ENCODE data around the gene SPEF1. TPM values are rescaled to one million over a fixed set of nuclear protein-coding genes. Genes with fewer than 3 reads are reported as not detected.
"Not testable (repeated sequence)": the region's sequence is repeated elsewhere in the genome, so short reads cannot be mapped to it uniquely, and the experiment has no call there.

Gene SPEF1, protein sequence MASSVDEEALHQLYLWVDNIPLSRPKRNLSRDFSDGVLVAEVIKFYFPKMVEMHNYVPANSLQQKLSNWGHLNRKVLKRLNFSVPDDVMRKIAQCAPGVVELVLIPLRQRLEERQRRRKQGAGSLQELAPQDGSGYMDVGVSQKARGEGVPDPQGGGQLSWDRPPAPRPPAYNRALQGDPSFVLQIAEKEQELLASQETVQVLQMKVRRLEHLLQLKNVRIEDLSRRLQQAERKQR
- 0.12 TPM in 1 of 2 replicates, not detected in the other for total RNA-seq

DNA sequence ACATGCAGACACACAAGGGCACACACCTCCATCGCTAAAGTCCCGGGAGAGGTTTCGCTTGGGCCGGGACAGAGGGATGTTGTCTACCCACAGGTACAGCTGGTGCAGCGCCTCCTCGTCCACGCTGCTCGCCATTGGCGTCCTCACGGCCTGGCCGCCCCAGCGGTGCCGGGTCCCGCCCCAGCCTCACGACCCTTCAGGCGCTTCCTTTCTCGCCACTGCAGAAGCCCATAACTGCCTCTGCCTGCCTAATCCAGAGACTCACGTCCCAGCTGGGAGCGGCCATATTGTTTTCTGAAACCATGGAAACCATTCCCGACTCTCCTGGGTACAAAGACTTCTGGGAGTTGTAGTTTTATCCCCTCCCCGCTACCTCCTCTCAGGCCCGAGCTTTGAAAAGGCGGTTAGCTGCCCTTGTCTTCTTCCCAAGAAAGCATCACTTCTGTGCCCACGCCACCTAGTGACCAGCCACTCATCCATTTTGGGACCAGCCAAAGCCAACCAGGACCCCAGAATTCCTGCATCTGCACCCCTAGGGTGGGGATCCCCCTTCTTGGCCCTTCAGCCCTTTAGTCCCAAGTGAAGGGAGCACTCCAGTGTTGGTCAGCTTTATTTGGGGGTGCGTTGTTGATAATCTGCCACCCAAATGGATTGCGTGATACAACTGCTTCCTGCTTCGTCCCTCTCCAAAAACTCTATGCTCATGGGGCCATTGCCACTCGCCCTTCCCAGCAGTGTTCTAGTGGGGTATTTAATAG lies at the start of gene SPEF1:
TSS of gene SPEF1 (minus strand) at position 296 of the 758 bp plus-strand sequence. CDS start at position 135, 161 bp downstream.
- intact Hi-C loops (cut with micrococcal nuclease), result loop anchor here (1.0 to 2.0 kb wide), 4 partner anchors 14 to 39 kb away; partner anchors contain the start of genes ADISSP, AP5S1 and CDC25B

GRCh38 chr20:3829891-3830290 lies 48.6 kb upstream of the SPEF1 start:
- intact Hi-C loops (cut with micrococcal nuclease), result not testable (repeated sequence)

DNA sequence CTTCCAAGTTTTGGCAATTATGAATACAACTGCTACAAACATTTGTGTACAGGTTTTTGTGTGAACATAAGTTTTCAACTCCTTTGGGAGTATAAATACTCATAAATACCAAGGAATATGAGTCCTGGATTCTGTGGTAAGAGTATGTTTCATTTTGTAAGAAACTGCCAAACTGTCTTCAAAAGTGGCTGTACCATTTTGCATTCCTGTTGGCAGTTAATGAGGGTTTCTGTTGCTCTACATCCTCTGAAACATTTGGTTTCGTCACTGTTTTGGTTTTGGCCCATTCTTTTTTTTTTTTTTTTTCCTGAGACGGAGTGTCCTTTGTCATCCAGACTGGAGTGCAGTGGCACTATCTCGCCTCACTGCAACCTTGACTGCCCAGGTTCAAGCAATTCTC lies 47.5 kb upstream of the SPEF1 start:
- intact Hi-C loops (cut with micrococcal nuclease), result no loop called here

- intact Hi-C loops (cut with micrococcal nuclease), result no loop called here
Observed at GRCh38 chr20:3826420-3826819, 45.2 kb upstream of the SPEF1 start.

DNA sequence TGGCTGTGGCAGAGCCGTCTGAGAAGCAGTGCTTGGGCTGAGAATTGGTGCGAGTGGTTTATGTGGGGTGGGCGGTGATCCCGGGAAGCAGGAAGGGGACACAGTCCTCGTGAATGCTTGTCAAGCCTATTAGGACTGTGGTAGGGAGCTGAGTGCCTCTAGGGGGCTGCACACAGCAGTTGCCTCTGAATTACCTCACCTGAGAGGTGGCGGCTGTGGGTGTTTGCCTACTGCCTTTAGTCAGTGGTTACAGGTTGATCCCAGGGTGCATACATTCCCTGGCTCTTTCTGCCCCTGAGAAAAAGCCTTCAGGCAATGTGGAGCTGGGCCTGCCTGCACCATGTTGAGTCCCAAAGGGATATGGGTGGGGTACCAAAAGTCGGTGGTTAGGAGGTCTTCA lies 44.3 kb upstream of the SPEF1 start:
- intact Hi-C loops (cut with micrococcal nuclease), result no loop called here

DNA sequence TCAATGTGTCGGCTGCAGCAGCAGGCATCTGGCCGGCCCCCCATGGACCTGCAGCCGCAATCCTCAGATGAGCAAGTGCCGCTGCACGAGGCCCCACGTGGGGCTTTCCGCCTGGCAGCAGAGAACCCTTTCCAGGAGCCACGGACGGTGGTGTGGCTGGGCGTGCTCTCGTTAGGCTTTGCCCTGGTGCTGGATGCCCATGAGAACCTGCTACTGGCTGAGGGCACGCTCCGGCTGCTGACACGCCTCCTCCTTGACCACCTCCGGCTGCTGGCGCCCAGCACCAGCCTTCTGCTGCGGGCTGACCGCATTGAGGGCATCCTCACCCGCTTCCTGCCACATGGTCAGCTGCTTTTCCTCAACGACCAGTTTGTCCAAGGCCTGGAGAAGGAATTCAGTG lies 42.6 kb upstream of the SPEF1 start:
- intact Hi-C loops (cut with micrococcal nuclease), result loop anchor here (5.0 kb wide), 1 partner anchor 83 kb away; no protein-coding TSS in a partner anchor

- intact Hi-C loops (cut with micrococcal nuclease), result loop anchor here (2.0 to 5.0 kb wide), 2 partner anchors 85 to 413 kb away; no protein-coding TSS in a partner anchor
Observed at GRCh38 chr20:3821996-3822395, 40.7 kb upstream of the SPEF1 start.

GRCh38 chr20:3820901-3821727 lies 39.9 kb upstream of the SPEF1 start:
- intact Hi-C loops (cut with micrococcal nuclease), result loop anchor here (1.0 to 5.0 kb wide), 13 partner anchors 10 to 412 kb away; partner anchors contain the start of genes ADISSP, CDC25B, CENPB and MAVS

DNA sequence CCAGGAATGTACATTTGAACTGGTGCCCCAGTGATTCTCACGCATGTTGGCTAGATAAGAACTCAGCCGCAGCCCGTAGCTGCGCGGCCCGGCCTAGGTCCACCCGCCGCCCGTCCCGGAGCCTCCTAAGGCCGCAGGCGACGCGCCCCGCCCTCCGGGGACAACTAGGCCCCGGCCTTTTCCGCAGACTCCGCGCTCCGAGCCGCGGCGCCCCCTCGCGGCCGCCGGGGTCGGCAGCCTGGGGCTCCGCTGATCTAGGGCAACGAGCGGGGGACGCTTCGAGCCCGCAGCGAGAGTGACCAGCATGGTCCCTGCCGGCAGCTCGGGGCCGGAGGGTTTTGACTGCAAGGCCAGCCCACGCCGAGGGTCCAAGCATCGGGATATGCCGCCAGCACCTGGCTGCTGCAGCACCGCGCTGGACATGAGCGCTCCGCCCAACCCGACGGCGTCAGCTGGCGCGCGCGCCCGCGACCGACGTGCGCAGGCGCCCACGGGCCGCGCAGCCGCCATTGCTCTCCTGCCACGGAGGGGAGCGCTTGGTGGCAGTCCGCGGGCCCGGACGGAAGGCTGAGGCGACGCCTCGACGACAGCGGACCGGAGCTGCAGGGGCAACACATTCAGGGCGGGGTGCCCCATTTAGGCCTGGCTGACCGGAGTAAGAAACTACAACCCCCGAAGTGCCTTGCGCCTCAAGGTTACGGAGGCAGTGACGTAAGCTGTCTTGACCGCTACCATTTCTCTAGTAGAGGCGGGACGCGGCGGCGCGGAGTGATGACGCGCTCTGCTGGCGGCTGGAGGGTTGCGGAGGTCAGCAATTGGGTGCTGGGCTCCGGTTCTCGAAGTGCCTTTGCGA lies 39.0 kb upstream of the SPEF1 start, which contains the start of gene AP5S1:
TSS of gene AP5S1 (plus strand) at position 500 of the 853 bp plus-strand sequence. CDS start 1,571 bp downstream, outside the sequence.
- intact Hi-C loops (cut with micrococcal nuclease), result loop anchor here (1.0 to 5.0 kb wide), 13 partner anchors 9 to 411 kb away; partner anchors contain the start of genes ADISSP, CDC25B, CENPB and MAVS

DNA sequence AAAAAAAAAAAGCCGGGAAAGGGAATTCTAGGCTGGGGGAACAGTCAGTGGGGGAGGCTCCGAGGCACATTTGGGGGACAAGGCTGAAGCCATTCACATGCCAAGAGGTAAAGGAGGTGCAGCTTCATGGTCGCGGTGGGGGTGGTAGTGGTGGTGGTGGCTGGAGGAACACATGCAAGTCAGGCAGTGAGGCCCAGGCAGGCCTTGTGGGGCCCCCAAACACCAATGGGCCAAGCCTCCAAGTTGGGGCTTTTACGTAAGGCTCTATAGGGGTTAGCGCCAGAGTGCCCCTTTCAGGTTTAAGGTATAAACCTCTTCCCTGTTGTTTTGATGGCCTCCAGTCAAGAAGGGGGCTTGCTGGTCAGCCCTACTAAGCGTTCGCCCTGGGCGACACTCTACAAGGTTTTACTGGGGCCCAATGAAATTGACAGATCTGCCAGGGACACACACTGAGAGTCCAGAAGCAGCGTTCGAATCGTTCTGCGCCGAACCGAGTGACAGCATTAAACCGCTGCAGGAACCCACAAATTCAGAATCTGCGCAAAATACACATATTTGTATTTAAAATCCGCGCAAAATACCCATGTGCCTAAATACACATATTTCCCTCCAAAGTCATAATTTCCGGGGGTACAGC lies 38.3 kb upstream of the SPEF1 start:
- intact Hi-C loops (cut with micrococcal nuclease), result loop anchor here (1.0 to 5.0 kb wide), 13 partner anchors 8 to 411 kb away; partner anchors contain the start of genes ADISSP, CDC25B, CENPB and MAVS

DNA sequence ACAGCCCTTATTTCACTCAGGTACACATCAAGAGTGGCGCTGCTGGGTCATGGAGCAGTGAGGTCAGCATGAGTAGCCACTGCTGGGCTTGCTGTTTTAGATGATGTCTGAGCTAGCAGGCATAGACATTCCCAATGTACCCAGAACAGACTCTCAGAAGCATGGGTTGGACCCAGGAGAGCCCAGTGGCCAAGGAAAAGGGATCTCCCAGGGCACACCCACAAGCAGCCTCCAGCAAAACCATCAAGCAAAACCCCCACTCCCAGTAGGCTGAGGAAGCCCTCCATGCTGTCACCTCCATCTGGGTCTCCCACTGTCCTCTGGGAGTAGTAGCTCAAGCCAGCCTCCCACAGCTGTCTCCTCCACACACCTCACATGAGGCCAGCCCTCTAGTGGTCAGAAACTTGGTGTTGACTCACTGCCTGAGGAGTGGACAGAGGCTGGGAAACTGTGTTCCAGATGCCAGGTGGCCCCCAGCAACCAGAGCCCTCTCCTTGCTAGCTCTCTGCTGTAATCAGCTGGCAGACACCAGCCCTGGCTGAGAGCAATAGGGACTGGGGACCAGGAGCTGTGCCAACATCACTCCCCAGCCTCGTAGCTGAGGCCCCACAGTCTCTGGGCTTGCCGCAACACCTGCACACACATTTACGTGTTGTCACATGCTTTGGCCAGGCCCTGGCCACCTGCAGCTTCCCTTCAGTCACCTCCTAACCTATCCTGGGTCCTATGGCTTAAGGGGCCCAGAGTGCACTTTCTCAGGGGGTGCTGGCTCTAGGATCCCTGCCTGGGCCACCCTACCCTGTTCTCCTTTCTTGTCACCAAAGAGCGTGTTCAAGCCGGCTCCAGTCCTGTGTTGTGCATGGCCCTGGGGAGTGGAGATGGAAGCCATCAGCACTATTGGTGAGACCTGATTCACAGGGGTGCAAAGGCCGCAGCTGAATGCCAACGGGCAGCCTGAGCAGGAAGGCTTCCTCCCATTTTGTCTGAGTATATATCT lies 37.2 kb upstream of the SPEF1 start:
- intact Hi-C loops (cut with micrococcal nuclease), result no loop called here

- intact Hi-C loops (cut with micrococcal nuclease), result no loop called here
Observed at GRCh38 chr20:3815703-3816315, 34.6 kb upstream of the SPEF1 start.

- intact Hi-C loops (cut with micrococcal nuclease), result loop anchor here (5.0 kb wide), 2 partner anchors 32 to 222 kb away; partner anchors contain the start of gene MAVS
Observed at GRCh38 chr20:3814928-3815495, 33.8 kb upstream of the SPEF1 start.

- intact Hi-C loops (cut with micrococcal nuclease), result loop anchor here (5.0 kb wide), 2 partner anchors 33 to 223 kb away; partner anchors contain the start of gene MAVS
Observed at GRCh38 chr20:3813848-3814581, 32.8 kb upstream of the SPEF1 start.

DNA sequence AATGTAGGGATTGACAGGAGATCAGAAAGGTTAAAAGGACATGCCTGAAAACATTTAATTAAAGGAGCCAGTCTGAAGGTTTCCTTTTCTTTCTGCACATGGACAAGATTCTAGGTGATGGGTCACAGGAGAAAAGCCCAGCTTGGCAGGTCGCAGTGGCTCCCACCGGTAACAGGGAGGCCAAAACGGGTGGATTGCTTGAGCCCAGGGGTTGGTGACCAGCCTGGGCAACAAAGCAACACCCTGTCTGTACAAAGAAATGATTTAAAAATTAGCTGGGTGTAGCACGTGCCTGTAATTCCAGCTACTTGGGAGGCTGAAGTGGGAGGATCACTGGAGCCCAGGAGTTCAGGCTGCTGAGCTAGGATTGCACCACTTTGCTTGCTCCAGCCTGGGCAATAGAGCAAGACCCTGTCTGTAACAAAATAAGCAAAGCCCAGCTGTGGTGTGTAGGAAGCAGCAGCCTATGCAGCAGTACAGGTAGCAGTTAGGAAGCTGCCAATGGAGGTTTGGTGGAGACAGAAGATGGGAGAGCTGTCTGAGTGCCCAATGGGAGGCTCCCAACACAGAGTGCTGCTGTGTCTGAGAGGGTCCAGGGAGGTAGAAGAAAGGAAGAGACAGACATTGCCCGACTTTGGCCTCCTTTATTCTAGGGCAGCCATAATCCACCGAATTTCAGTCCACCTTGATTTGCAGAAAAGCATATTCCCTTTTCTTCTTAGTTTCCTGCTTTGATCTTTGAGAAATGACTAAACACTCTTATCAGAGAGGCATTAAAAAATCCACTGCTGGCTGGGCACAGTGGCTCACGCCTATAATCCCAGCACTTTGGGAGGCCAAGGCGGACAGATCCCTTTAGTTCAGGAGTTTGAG lies 32.0 kb upstream of the SPEF1 start:
- intact Hi-C loops (cut with micrococcal nuclease), result loop anchor here (5.0 kb wide), 2 partner anchors 34 to 224 kb away; partner anchors contain the start of gene MAVS

DNA sequence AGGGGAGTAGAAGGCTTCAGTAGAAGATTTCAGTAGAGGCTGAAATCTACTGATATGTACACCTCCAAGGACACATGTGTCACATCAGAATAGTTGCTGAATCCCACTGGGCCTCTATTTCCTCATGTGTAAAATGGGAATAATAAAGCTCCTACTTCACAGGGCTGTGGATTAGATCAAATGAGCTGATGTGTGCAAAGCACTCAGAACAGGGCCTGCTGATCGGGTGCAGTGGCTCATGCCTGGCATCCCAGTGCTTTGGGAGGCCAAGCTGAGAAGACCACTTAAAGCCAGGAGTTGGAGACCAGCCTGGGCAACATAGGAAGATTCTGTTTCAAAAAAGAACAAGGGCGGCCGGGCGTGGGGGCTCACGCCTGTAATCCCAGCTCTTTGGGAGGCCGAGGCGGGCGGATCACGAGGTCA lies 31.0 kb upstream of the SPEF1 start:
- intact Hi-C loops (cut with micrococcal nuclease), result loop anchor here (5.0 kb wide), 2 partner anchors 35 to 225 kb away; partner anchors contain the start of gene MAVS
